Myocyte (in vitro differentiated cells): ENCODE results near the gene PFKM. TPM values are rescaled to one million over a fixed set of nuclear protein-coding genes. Genes with fewer than 3 reads are reported as not detected.

Experiments
- DNase-seq: peaks from one replicate; pipeline ENCODE4 v3.0.0-alpha.2; 2012; ENCODE audit warnings: low read depth
- microRNA-seq: library from miRNA; unstranded; fragments of <30 nt; microRNA quantifications from one replicate; pipeline ENCODE4, GENCODE V29; 2016
- total RNA-seq: library from RNA; depleted of rRNA; stranded (reverse); fragments of >200 nt; gene quantifications from 2 replicates; pipeline ENCODE4 v1.2.3, GENCODE V29; 2014

The PFKM gene
- total RNA-seq, 1 donor from 2014 or later: 134 TPM

- no peak for DNase-seq
These were observed 66.2 kb downstream of the PFKM start for GRCh38 chr12:48185181-48185919.

- no peak for DNase-seq
These were observed 68.9 kb downstream of the PFKM start for GRCh38 chr12:48187916-48188695.

GRCh38 chr12:48189331-48190125 lies 70.4 kb downstream of the PFKM start:
- peak; percentile 81 for DNase-seq

GRCh38 chr12:48191096-48191495 lies 71.9 kb downstream of the PFKM start:
- no peak for DNase-seq

- DNase-seq: no peak
These were observed 73.7 kb downstream of the PFKM start for GRCh38 chr12:48192861-48193260.

GRCh38 chr12:48193623-48194022 lies 74.5 kb downstream of the PFKM start:
- DNase-seq: no peak

GRCh38 chr12:48194799-48195201 lies 75.6 kb downstream of the PFKM start:
- no peak for DNase-seq

Small RNAs within 50 kb of the gene (microRNA-seq; reads per million reads assigned to microRNA genes)
- gene MIR6505: 2.1 reads per million, percentile 7 among the genes with 10 or more reads in this experiment

Other genes starting within 250 kb of the PFKM start
- gene VDR, start 214.4 kb upstream of the PFKM start, total RNA-seq: 17.6 and 22.1 TPM in 2 replicates
- gene TMEM106C, start 155.8 kb upstream of the PFKM start, total RNA-seq: 56.4 and 57.9 TPM in 2 replicates
- gene COL2A1, start 114.9 kb upstream of the PFKM start, total RNA-seq: 0.51 and 0.78 TPM in 2 replicates
- gene SENP1, start 13.3 kb upstream of the PFKM start, total RNA-seq: 10.9 and 14.0 TPM in 2 replicates
- 41.5 and 44.8 TPM in 2 replicates for gene ASB8, start 38.2 kb downstream of the PFKM start, total RNA-seq
- gene CCDC184, start 64.3 kb downstream of the PFKM start, total RNA-seq: 0.08 and 0.31 TPM in 2 replicates
- not detected in 2 replicates for gene OR10AD1, start 83.9 kb downstream of the PFKM start, total RNA-seq
- gene ZNF641, start 231.6 kb downstream of the PFKM start, total RNA-seq: 8.9 and 10.6 TPM in 2 replicates